ENCODE data around the gene EDNRB. TPM values are rescaled to one million over a fixed set of nuclear protein-coding genes. Genes with fewer than 3 reads are reported as not detected.

EDNRB gene
- total RNA-seq, 1 experiment from 2014 or later = 0.12 TPM

DNA sequence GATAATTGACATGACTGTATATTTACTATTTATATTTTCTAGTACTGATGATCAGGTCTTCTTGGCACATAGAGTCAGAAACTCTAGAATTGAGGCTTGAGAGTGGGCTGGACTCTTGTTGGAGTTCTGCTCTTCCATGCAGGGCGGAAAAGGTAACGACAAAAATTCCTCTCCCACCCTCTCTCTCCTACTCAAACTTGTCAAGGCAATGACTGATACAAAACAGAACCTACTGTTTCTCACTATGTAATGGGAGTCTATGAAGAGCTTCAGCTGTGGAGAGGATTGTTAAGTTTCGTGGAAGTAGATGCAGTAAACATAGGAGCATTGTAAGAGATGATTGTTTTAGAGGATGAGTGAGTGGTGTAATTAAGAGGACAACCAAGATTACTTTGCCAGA is 8.8 kb downstream of the EDNRB start:
- no peak for DNase-seq
- H3K9me3 ChIP-seq (replicated peaks) = no peaks in the 10 kb centered on the region
- no peaks in the 10 kb centered on the region for H3K4me1 ChIP-seq
- no peaks in the 10 kb centered on the region for H3K36me3 ChIP-seq
- H3K27ac ChIP-seq = no peak overlapping the region
- no peaks in the 10 kb centered on the region for H3K27me3 ChIP-seq
- H3K4me3 ChIP-seq = no peak overlapping the region

DNA sequence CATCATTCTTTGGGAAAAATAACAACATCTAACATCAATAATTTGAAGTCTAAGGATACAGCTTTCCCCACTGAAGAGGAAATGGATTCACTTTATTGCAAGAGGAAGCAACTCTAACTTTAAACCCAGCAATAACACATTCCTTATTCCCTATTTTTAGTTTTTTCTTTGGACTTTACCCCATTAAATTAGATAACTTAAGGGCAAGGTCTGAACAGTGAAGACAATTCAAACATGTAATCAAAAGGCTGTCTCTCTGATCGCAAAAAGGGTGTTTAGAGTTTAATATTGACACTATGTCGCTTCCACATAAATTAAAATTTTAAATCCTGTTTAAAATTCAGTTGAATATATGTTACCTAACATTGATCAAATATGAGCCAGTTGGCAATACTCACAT is 10.1 kb downstream of the EDNRB start:
- H3K27me3 ChIP-seq = no peaks in the 10 kb centered on the region
- no peaks in the 10 kb centered on the region for H3K4me1 ChIP-seq
- DNase-seq = no peak
- H3K9me3 ChIP-seq (replicated peaks) = no peaks in the 10 kb centered on the region
- no peak overlapping the region for H3K27ac ChIP-seq
- no peaks in the 10 kb centered on the region for H3K36me3 ChIP-seq
- H3K4me3 ChIP-seq = no peak overlapping the region

DNA sequence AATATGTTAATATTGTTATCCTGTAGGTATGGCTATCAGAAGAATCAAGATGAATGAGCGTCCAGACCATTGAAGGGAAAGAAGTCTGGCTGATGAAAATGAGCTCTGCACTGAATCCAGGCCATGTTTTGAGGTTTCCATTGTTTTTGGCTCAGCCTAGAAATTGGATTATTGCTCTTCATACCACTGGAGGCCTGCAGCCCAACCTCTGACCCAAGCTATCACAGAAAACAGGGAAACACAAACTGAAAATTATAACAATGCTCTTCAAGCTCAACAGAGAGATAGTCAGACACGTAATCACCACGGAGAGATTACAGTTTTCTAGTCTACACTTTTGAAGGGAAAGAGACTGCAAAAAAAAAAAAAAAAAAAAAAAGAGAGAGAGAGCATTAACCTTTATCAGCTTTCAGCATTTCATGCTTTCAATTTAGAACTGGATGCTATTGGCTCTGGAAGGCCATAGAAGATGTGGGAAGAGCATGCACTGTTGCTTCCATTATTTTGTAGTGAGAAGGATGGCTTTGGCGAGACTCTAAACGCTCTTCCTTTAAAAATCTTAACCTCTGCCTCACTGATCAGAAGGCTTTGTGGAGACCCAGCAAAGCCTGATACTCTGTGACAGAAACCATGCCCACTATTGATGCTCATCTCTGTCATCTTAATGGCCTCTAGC is 10.8 kb downstream of the EDNRB start:
- no peaks in the 10 kb centered on the region for H3K36me3 ChIP-seq
- no peaks in the 10 kb centered on the region for H3K9me3 ChIP-seq (replicated peaks)
- no peak for DNase-seq
- H3K27me3 ChIP-seq = no peaks in the 10 kb centered on the region
- H3K27ac ChIP-seq = no peak overlapping the region
- no peak overlapping the region for H3K4me3 ChIP-seq
- no peaks in the 10 kb centered on the region for H3K4me1 ChIP-seq

GRCh38 chr13:77904031-77904430 is 14.6 kb downstream of the EDNRB start:
- Histone ChIP-seq H3K27me3 (no peaks in the 10 kb centered on the region), H3K9me3 (replicated peaks) (no peaks in the 10 kb centered on the region), H3K27ac (no peak overlapping the region), H3K4me3 (no peak overlapping the region), H3K36me3 (no peaks in the 10 kb centered on the region), H3K4me1 (no peaks in the 10 kb centered on the region)
- DNase-seq = no peak

- H3K27ac ChIP-seq = no peak overlapping the region
- H3K9me3 ChIP-seq (replicated peaks) = no peaks in the 10 kb centered on the region
- no peak for DNase-seq
- no peak overlapping the region for H3K4me3 ChIP-seq
- H3K36me3 ChIP-seq = no peaks in the 10 kb centered on the region
- H3K27me3 ChIP-seq = no peaks in the 10 kb centered on the region
- no peaks in the 10 kb centered on the region for H3K4me1 ChIP-seq
These were observed 15.2 kb downstream of the EDNRB start for GRCh38 chr13:77903435-77903834.

DNA sequence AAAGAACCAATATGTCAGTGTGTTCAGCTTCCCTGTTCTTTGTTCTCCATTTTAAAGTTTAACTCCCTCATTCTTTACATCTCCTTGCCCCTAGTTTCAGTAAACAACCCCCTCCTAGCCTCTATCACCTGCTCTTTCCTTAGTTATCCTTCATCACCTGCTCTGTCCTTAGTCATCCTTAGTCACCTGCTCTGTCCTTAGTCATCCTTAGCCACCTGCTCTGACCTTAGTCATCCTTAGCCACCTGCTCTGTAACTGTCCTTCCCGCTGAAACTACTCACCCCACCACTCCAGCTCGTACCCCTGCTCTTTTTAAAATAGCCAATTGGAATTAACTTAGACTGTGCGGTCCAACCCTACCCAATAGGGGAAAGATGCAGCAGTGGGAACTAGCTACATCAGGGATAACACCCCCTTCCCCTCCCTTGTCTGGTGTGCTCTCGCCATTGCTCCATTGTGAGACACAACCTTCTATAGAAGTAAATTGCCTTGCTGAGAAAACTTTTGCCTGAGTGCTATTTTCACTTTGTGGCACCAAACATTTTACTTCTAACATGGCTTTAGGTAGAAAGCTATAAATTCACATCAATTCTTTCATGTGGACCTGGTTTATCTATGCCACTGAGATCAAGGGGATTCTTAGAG is 16.2 kb downstream of the EDNRB start:
- H3K4me3 ChIP-seq = no peak overlapping the region
- H3K4me1 ChIP-seq = no peaks in the 10 kb centered on the region
- no peak for DNase-seq
- no peaks in the 10 kb centered on the region for H3K36me3 ChIP-seq
- no peaks in the 10 kb centered on the region for H3K9me3 ChIP-seq (replicated peaks)
- H3K27me3 ChIP-seq = no peaks in the 10 kb centered on the region
- no peak overlapping the region for H3K27ac ChIP-seq

- no peaks in the 10 kb centered on the region for H3K27me3 ChIP-seq
- no peak for DNase-seq
- no peak overlapping the region for H3K27ac ChIP-seq
- H3K4me3 ChIP-seq = no peak overlapping the region
- no peaks in the 10 kb centered on the region; the same call in 1 of the 2 replicates for H3K9me3 ChIP-seq (replicated peaks)
- no peaks in the 10 kb centered on the region for H3K36me3 ChIP-seq
- 0 out of 2 replicates have a peak, but pooled peaks cover 9% of the 10 kb centered on the region for H3K4me1 ChIP-seq
These were observed 20.5 kb downstream of the EDNRB start for GRCh38 chr13:77898097-77898496.

DNA sequence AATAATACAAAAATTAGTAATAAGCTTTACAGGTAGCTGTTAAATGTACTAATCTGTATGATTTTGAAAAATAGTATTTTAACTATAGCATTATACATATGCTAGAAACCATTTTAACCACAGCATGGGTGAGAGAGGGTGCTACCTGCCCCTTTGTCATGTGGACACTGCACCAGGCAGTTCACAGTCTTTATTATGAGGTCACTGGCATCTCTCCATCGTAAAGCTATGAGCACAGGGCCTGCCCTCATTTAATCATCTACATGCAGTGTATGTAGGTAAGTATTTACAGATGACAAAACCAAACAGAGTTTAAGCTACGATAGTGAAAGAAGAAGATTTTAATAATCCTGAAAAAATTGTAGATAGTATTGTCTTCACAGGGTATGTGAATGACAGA is 21.7 kb downstream of the EDNRB start:
- DNase-seq = no peak
- Histone ChIP-seq H3K4me1 (0 out of 2 replicates have a peak, but pooled peaks cover 9% of the 10 kb centered on the region), H3K36me3 (no peaks in the 10 kb centered on the region), H3K27ac (no peak overlapping the region), H3K27me3 (no peaks in the 10 kb centered on the region), H3K4me3 (no peak overlapping the region), H3K9me3 (replicated peaks) (no peaks in the 10 kb centered on the region; the same call in 1 of the 2 replicates)

DNA sequence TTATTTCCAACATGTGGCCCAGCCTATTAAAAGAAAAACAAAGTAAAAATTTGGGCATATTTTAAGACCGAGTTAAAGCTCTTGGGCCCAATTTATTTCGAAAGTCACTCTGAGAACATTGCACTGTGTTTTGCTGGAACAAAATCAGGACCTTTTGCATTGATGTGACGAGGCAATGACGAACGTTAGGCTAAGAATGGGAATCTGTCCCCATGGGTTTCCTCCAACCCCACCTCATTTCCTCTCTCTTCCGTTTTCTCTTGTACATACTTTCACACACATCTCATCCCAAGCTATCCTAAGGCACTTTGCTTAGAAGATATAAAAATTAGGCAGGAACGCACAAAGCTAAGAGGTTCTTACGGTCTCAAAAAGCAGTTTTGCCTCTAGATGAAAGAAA is 22.1 kb downstream of the EDNRB start:
- Histone ChIP-seq H3K27ac (no peak overlapping the region), H3K4me3 (no peak overlapping the region), H3K4me1 (0 out of 2 replicates have a peak, but pooled peaks cover 9% of the 10 kb centered on the region), H3K36me3 (no peaks in the 10 kb centered on the region), H3K27me3 (no peaks in the 10 kb centered on the region), H3K9me3 (replicated peaks) (no peaks in the 10 kb centered on the region; the same call in 1 of the 2 replicates)
- DNase-seq = no peak

DNA sequence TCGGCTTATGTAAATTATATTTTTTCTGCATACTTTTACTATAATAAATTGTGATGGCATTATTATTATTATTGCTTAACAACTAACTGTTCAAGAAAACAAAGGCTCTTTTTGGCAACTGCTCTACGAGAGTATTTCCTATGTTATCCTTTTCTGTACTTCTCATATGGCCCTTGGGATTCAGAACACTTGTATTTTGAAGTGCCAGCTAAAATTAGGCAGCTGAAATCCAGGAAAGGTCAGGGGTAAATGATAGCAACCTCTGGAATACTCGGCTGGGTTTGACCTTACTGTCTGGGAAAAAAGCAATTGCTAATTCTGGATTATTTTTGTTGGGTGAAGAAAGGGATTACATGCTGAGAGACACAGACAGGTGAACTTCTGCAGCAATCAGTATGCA is 23.9 kb downstream of the EDNRB start:
- no peaks in the 10 kb centered on the region for H3K36me3 ChIP-seq
- DNase-seq = peak in 1 of 2 experiments; percentile 28
- H3K4me1 ChIP-seq = 0 out of 2 replicates have a peak, but pooled peaks cover 9% of the 10 kb centered on the region
- H3K27ac ChIP-seq = no peak overlapping the region
- no peaks in the 10 kb centered on the region for H3K27me3 ChIP-seq
- H3K9me3 ChIP-seq (replicated peaks) = no peaks in the 10 kb centered on the region; the same call in 1 of the 2 replicates
- H3K4me3 ChIP-seq = no peak overlapping the region

- H3K27me3 ChIP-seq = no peaks in the 10 kb centered on the region
- no peaks in the 10 kb centered on the region for H3K36me3 ChIP-seq
- no peak overlapping the region for H3K4me3 ChIP-seq
- H3K27ac ChIP-seq = no peak overlapping the region
- no peaks in the 10 kb centered on the region; the same call in 1 of the 2 replicates for H3K9me3 ChIP-seq (replicated peaks)
- H3K4me1 ChIP-seq = 0 out of 2 replicates have a peak, but pooled peaks cover 9% of the 10 kb centered on the region
- DNase-seq = no peak
These were observed 25.6 kb downstream of the EDNRB start for GRCh38 chr13:77893066-77893465.

DNA sequence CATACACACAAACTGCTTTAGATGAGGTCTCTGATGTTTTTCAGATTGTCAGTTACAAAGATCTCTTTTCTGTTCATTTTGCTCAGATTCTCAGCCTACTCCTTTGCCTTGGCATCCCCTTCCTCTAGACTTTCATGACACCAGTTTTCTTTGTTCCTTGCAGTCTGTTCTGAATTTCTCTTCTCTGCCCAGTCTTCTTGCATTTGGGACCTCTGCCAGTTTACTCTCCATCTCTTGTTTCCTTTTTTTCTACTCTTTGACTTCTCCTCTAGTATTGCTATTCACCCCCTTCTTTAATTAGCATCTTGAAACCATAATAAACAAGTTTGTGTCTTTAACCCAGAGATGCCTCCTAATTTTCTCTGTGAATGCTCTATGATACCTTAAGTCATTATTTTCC is 26.1 kb downstream of the EDNRB start:
- DNase-seq = no peak
- Histone ChIP-seq H3K27me3 (no peaks in the 10 kb centered on the region), H3K4me1 (0 out of 2 replicates have a peak, but pooled peaks cover 9% of the 10 kb centered on the region), H3K4me3 (no peak overlapping the region), H3K36me3 (no peaks in the 10 kb centered on the region), H3K27ac (no peak overlapping the region), H3K9me3 (replicated peaks) (no peaks in the 10 kb centered on the region; the same call in 1 of the 2 replicates)

- DNase-seq = no peak
- no peaks in the 10 kb centered on the region for H3K27me3 ChIP-seq
- H3K36me3 ChIP-seq = no peaks in the 10 kb centered on the region
- no peak overlapping the region for H3K4me3 ChIP-seq
- H3K4me1 ChIP-seq = 0 out of 2 replicates have a peak, but pooled peaks cover 9% of the 10 kb centered on the region
- no peaks in the 10 kb centered on the region; the same call in 1 of the 2 replicates for H3K9me3 ChIP-seq (replicated peaks)
- no peak overlapping the region for H3K27ac ChIP-seq
These were observed 27.1 kb downstream of the EDNRB start for GRCh38 chr13:77891486-77891885.

GRCh38 chr13:77891041-77891440 is 27.6 kb downstream of the EDNRB start:
- H3K4me3 ChIP-seq = no peak overlapping the region
- H3K9me3 ChIP-seq (replicated peaks) = no peaks in the 10 kb centered on the region; the same call in 1 of the 2 replicates
- no peak for DNase-seq
- H3K27me3 ChIP-seq = no peaks in the 10 kb centered on the region
- H3K27ac ChIP-seq = no peak overlapping the region
- H3K36me3 ChIP-seq = no peaks in the 10 kb centered on the region
- H3K4me1 ChIP-seq = 0 out of 2 replicates have a peak, but pooled peaks cover 9% of the 10 kb centered on the region

DNA sequence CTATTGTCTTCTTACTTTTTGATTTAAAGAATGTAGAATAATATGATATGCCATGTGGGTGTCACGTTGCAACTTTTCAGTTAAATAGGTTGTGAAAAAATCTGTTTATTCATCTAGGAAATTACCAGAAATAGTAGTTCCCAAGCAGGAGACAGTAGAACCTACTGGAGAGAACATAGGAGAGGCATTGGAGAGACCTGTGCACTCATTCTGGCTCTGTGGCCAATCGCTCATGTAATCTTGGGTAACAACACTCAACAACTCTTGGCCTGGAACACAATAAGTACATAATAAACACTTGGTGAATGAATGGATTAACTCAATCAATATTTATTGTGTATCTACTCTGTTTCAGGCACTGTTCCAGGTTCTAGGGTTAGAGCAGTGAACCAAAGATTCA is 35.3 kb downstream of the EDNRB start:
- no peak for DNase-seq

More for the DNA sequence above, 35.3 kb downstream of the EDNRB start:
- Histone ChIP-seq H3K27me3 (no peaks in the 10 kb centered on the region), H3K36me3 (no peaks in the 10 kb centered on the region), H3K9me3 (replicated peaks) (no peaks in the 10 kb centered on the region), H3K4me1 (no peaks in the 10 kb centered on the region), H3K27ac (no peak overlapping the region), H3K4me3 (no peak overlapping the region)
